GM10248 (cell line): ENCODE measurements around the gene NEB.
A peak's percentile ranks its signal among the peaks of the same experiment; 100 is the strongest.

ENCODE experiments used
- CTCF ChIA-PET: fragments of 300-600 bp; sonication (Branson Sonifier 250); formaldehyde crosslinking; extraction: SDS; loops from one replicate; lab custom pipeline; 2021; ENCODE audit warnings: antibody characterized with exemption; lab: Yijun Ruan, JAX
- POLR2A ChIA-PET: fragments of 350-650 bp; sonication (Branson Sonifier 250); formaldehyde crosslinking; extraction: SDS; loops from one replicate; lab custom pipeline; 2020; ENCODE audit warnings: antibody characterized with exemption; lab: Yijun Ruan, JAX
- DNase-seq: peaks from one replicate; pipeline ENCODE4 v3.0.0; 2012; ENCODE audit errors: extremely low spot score
- TF ChIP-seq, protein P1 (sequence below): IDR thresholded peaks from 2 replicates; pipeline ENCODE4 v1.5.1; 2012; ENCODE audit warnings: mild to moderate bottlenecking, low read depth; ENCODE audit errors: extremely low read depth, missing control alignments, control extremely low read depth

Gene NEB

DNA sequence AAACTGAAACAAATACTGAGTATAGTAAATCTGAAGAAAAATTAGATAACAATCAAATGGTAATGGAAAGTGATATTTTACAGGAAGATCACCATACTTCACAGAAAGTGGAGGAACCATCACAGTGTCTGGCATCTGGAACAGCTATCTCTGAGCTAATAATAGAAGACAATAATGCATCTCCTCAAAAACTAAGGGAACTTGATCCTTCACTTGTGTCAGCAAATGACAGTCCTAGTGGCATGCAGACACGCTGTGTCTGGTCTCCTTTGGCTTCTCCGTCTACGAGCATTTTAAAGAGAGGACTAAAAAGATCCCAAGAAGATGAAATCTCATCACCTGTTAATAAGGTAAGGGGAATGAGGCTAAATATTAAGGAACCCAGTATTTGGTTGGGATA, 268.5 kb downstream of the NEB start:
- ChIA-PET POLR2A (no interaction called here), CTCF (interaction anchor here (0.9 kb wide), 1 partner anchor 8 kb away, joined by 4 read pairs; no protein-coding TSS in a partner anchor)
- TF ChIP-seq, protein P1, sequence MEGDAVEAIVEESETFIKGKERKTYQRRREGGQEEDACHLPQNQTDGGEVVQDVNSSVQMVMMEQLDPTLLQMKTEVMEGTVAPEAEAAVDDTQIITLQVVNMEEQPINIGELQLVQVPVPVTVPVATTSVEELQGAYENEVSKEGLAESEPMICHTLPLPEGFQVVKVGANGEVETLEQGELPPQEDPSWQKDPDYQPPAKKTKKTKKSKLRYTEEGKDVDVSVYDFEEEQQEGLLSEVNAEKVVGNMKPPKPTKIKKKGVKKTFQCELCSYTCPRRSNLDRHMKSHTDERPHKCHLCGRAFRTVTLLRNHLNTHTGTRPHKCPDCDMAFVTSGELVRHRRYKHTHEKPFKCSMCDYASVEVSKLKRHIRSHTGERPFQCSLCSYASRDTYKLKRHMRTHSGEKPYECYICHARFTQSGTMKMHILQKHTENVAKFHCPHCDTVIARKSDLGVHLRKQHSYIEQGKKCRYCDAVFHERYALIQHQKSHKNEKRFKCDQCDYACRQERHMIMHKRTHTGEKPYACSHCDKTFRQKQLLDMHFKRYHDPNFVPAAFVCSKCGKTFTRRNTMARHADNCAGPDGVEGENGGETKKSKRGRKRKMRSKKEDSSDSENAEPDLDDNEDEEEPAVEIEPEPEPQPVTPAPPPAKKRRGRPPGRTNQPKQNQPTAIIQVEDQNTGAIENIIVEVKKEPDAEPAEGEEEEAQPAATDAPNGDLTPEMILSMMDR = no peak
- no peak for DNase-seq

DNA sequence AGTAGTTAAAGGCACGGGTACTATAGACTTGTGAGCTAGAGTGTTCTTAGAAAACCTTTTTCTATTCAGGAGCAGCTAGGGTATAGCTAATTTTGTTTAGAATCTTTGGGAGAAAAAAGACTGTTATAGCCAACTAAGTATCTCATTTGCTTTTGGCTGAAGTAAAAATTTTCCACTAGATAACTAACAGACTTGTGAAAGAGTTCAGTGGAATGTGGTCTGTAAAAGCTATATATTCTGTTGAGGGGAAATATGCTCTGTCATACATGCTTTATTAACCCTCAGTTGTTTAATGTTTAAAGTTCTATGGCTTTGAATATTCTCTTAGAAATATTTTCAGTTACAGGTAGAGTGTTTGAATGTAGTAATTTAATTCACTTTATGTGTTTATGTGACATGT, 274.9 kb downstream of the NEB start:
- CTCF ChIA-PET = interaction anchor here (0.9 to 1.2 kb wide), 2 partner anchors 17 to 675 kb away, joined by 3 to 5 read pairs; no protein-coding TSS in a partner anchor
- TF ChIP-seq, protein P1 = no peak
- POLR2A ChIA-PET = no interaction called here
- no peak for DNase-seq

DNA sequence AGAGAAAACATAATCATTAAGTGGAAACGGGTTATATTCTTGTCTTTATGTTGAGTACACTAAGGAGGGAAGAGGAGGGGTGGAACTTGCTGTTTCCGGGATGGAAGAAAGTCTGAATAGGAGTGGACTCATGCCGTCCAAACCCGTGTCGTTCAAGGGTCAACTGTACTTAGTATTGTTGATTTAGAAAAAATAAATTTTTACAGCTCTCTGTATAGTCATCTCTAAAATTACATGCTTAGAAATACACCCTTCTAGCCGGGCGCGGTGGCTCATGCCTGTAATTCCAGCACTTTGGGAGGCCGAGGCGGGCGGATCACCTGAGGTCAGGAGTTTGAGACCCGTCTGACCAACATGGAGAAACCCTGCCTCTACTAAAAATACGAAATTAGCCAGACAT, 295.1 kb downstream of the NEB start:
- TF ChIP-seq, protein P1 = no peak
- DNase-seq = no peak
- ChIA-PET CTCF (interaction anchor here (0.9 to 4.1 kb wide), 6 partner anchors 10 to 587 kb away, joined by 3 to 49 read pairs (median 5); partner anchors contain the start of gene NMI), POLR2A (no interaction called here)

DNA sequence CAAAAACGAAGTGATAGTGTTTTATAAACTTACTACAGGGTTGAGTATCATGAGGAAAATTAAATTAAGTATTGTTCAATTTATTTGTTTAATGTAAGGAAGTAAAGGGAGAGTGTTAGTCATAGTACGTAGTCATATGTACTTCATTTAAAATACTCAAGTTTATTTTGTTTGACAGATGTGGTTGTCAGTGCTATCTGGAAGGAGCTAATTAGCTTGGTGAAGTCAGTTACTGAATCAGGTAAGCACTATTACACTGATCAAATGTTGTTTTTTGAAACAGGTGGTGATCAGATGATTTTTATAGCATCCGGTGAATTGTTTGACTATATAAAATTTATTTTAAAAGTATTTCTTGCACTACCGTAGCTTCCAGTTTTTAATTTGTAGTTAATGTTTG, 295.8 kb downstream of the NEB start:
- TF ChIP-seq, protein P1 = no peak
- DNase-seq = no peak
- CTCF ChIA-PET = interaction anchor here (0.7 to 4.1 kb wide), 9 partner anchors 9 to 1847 kb away, joined by 3 to 49 read pairs (median 5); partner anchors contain the start of gene NMI
- POLR2A ChIA-PET = interaction anchor here (0.5 kb wide), 1 partner anchor 150 kb away, joined by 7 read pairs; no protein-coding TSS in a partner anchor

DNA sequence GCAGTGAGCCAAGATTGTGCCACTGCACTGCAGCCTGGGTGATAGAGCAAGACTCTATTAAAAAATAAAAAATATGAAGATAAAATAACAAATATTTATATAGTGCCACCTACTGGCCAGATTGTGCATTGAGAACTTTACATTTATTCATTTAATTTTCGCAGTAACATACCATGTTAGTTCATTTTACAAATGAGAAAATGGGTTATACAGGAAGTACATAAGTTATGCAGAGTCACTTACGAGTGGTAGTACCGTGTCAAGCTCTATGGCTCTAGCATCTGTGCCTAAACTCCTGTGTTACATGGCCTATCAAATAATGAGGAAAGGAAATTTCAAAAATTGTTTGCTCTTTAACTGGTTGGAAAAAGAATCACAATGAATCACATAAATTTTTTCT, 296.6 kb downstream of the NEB start:
- peak; percentile 28 for DNase-seq
- ChIA-PET POLR2A (no interaction called here), CTCF (interaction anchor here (1.0 to 4.1 kb wide), 13 partner anchors 8 to 1846 kb away, joined by 3 to 49 read pairs (median 6); no protein-coding TSS in a partner anchor)
- TF ChIP-seq, protein P1 = peak; percentile 46
